Suprapubic skin (tissue), 4 donors: ENCODE data around the gene ZNF10. TPM values are rescaled to one million over a fixed set of nuclear protein-coding genes. Genes with fewer than 3 reads are reported as not detected.

Source experiments
- DNase-seq, 2 donors: peaks; one replicate each; pipeline ENCODE4 v3.0.0-alpha.2; 2019; ENCODE audit warnings: low spot score in 2 of 2
- H3K27ac ChIP-seq: fragments of 200-600 bp; sonication (generic); one replicate; pipeline ENCODE4 v1.5.1; 2019
- H3K27me3 ChIP-seq: fragments of 200-600 bp; sonication (generic); one replicate; pipeline ENCODE4 v1.5.1; 2019
- H3K36me3 ChIP-seq: fragments of 200-600 bp; sonication (generic); one replicate; pipeline ENCODE4 v1.5.1; 2019
- H3K4me1 ChIP-seq: fragments of 200-600 bp; sonication (generic); one replicate; pipeline ENCODE4 v1.5.1; 2019
- H3K4me3 ChIP-seq: fragments of 200-600 bp; sonication (generic); one replicate; pipeline ENCODE4 v1.5.1; 2019; ENCODE audit warnings: mild to moderate bottlenecking
- H3K9me3 ChIP-seq: fragments of 200-600 bp; sonication (generic); one replicate; pipeline ENCODE4 v1.5.1; 2019
- CTCF ChIP-seq, 2 donors: fragments of 200-600 bp in 1 of 2; fragments of 450-650 bp in 1 of 2; sonication (generic) in 1 of 2; IDR thresholded peaks; one replicate each; pipeline ENCODE4 v1.5.1; 2016 to 2019; ENCODE audit warnings: antibody characterized with exemption in 2 of 2, mild to moderate bottlenecking in 1 of 2, moderate library complexity in 1 of 2
- EP300 ChIP-seq: sonication (generic); formaldehyde crosslinking; IDR thresholded peaks from one replicate; pipeline ENCODE4 v1.6.1; 2017; ENCODE audit warnings: antibody characterized with exemption
- POLR2A ChIP-seq, 2 donors: fragments of 450-650 bp; IDR thresholded peaks; one replicate each; pipeline ENCODE4 v1.6.1; 2017; ENCODE audit warnings: antibody characterized with exemption in 2 of 2, mild to moderate bottlenecking in 2 of 2, moderate library complexity in 2 of 2
- POLR2AphosphoS5 ChIP-seq, 3 donors: sonication (generic); formaldehyde crosslinking; IDR thresholded peaks; one replicate each; pipeline ENCODE4 v1.6.1; 2017; ENCODE audit warnings: antibody characterized with exemption in 3 of 3
- WGBS: methylation state at CpG from one replicate; pipeline ENCODE4 v1.1.5; 2018; 5-methylcytosine and 5-hydroxymethylcytosine counted together
- total RNA-seq, 4 donors: library from RNA; depleted of rRNA; stranded (reverse); fragments of >200 nt; gene quantifications; one replicate each; pipeline ENCODE4 v1.1.0, GENCODE V29; 2016

ZNF10 gene
- total RNA-seq, 4 donors from 2014 or later = 5.2 to 11.6 (median 9.1) TPM

- WGBS = 96% methylated on average over 1 of the region's 1 CpG
- H3K4me1 ChIP-seq = no peaks in the 10 kb centered on the region
- H3K4me3 ChIP-seq = no peak overlapping the region
- H3K27me3 ChIP-seq = no peaks in the 10 kb centered on the region
- H3K36me3 ChIP-seq = peaks cover 36% of the 10 kb centered on the region
- no peak overlapping the region for H3K27ac ChIP-seq
- DNase-seq = no peak
- peaks cover 82% of the 10 kb centered on the region for H3K9me3 ChIP-seq
- TF ChIP-seq CTCF (IDR thresholded peaks at IDR 0.05) (no peak), POLR2A (IDR thresholded peaks at IDR 0.05) (no peak), POLR2AphosphoS5 (IDR thresholded peaks at IDR 0.05) (no peak), EP300 (no peak)
Measured at GRCh38 chr12:133204264-133204603, 73.8 kb downstream of the ZNF10 start.

DNA sequence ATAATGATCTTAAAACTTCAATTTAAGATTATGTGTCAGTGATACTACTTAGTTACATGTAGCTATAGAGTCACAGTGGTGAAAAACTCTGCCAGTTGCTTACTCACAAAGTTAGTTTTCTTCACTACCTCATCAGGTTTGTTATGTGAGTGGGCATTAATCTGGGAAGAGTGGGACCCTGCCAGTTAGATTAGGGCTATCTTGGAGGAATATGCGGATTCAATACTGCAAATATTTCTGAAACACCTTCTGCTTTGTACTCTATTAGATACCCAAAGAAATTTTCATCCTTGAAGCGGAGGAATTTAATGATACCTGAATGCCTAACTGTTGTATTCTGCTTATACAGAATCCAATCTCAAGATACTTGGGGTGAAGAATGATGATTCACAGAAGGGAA, 76.0 kb downstream of the ZNF10 start:
- Histone ChIP-seq H3K4me1 (no peaks in the 10 kb centered on the region), H3K27me3 (no peaks in the 10 kb centered on the region), H3K36me3 (peaks cover 25% of the 10 kb centered on the region), H3K9me3 (peaks cover 84% of the 10 kb centered on the region), H3K4me3 (no peak overlapping the region), H3K27ac (no peak overlapping the region)
- TF ChIP-seq CTCF (IDR thresholded peaks at IDR 0.05) (no peak), POLR2A (IDR thresholded peaks at IDR 0.05) (no peak)
- no peak for DNase-seq
- WGBS = 94% methylated on average over 2 of the region's 2 CpGs

Other genes starting within 250 kb of the ZNF10 start
- 10 to 100 TPM; 31.4 to 57.9 (median 40.3) TPM for gene CHFR, start 243.0 kb upstream of the ZNF10 start, total RNA-seq
- 10 to 100 TPM in 1 of 4 donors, 1 to 10 TPM in 3; 4.9 to 18.3 (median 6.3) TPM for gene ZNF605, start 174.3 kb upstream of the ZNF10 start, total RNA-seq
- 10 to 100 TPM; 10.5 to 23.4 (median 11.8) TPM for gene ZNF26, start 144.3 kb upstream of the ZNF10 start, total RNA-seq
- gene ZNF84, start 93.1 kb upstream of the ZNF10 start, total RNA-seq = 10 to 100 TPM in 3 of 4 donors, 1 to 10 TPM in 1; 8.0 to 41.9 (median 21.2) TPM
- 10 to 100 TPM in 3 of 4 donors, 1 to 10 TPM in 1; 7.4 to 17.9 (median 12.2) TPM for gene ZNF140, start 49.7 kb upstream of the ZNF10 start, total RNA-seq
- gene ZNF891, start 353 bp upstream of the ZNF10 start, total RNA-seq = 1 to 10 TPM; 1.4 to 4.6 (median 3.2) TPM
- gene ZNF268, start 50.9 kb downstream of the ZNF10 start, total RNA-seq = 10 to 100 TPM in 3 of 4 donors, 1 to 10 TPM in 1; 8.8 to 11.1 (median 11.0) TPM
- gene ANHX, start 105.2 kb downstream of the ZNF10 start, total RNA-seq = not detected